SU-DHL-6 (cell line): ENCODE data around the gene MYO10.

Experiments
- H2AFZ ChIP-seq: fragments of 200-600 bp; sonication (generic); 2 replicates; pipeline ENCODE4 v1.6.1; 2014; ENCODE audit warnings: low read depth, mild to moderate bottlenecking, moderate library complexity, mixed read lengths, antibody characterized with exemption, low read length; ENCODE audit not compliant: severe bottlenecking
- H3F3A ChIP-seq: fragments of 200-600 bp; shearing (Covaris generic); 2 replicates; pipeline ENCODE4 v1.6.0; 2016; ENCODE audit warnings: antibody characterized with exemption, mild to moderate bottlenecking; ENCODE audit not compliant: insufficient read depth
- H3K27ac ChIP-seq: fragments of 200-600 bp; sonication (generic); 2 replicates; pipeline ENCODE4 v1.5.1; 2016; ENCODE audit warnings: low read depth, mild to moderate bottlenecking, low read length, moderate library complexity, mixed read lengths
- H3K27me3 ChIP-seq: fragments of 200-600 bp; sonication (generic), shearing (Covaris generic); 2 replicates; pipeline ENCODE4 v1.6.0; 2014; ENCODE audit warnings: mild to moderate bottlenecking, low read length
- H3K36me3 ChIP-seq: fragments of 200-600 bp; sonication (generic); 2 replicates; pipeline ENCODE4 v1.6.1; 2014; ENCODE audit warnings: mild to moderate bottlenecking, low read length, mixed read lengths
- H3K4me2 ChIP-seq: fragments of 300-600, 200-600 bp; shearing (Covaris generic), sonication (generic); 2 replicates; pipeline ENCODE4 v1.6.0; 2014; ENCODE audit warnings: low read length, low read depth, mild to moderate bottlenecking; ENCODE audit not compliant: poor library complexity, severe bottlenecking
- H3K4me3 ChIP-seq: fragments of 200-600 bp; sonication (generic); 2 replicates; pipeline ENCODE4 v1.5.1; 2014; ENCODE audit warnings: antibody characterized with exemption, low read length, mild to moderate bottlenecking, mixed read lengths; ENCODE audit not compliant: insufficient read depth, poor library complexity, severe bottlenecking
- H3K79me2 ChIP-seq: fragments of 200-600 bp; sonication (generic); 2 replicates; pipeline ENCODE4 v1.6.1; 2014; ENCODE audit warnings: mild to moderate bottlenecking, low read length, moderate library complexity; ENCODE audit not compliant: insufficient read depth
- H3K9ac ChIP-seq: fragments of 200-600 bp; sonication (generic); 2 replicates; pipeline ENCODE4 v1.7.0; 2014; ENCODE audit warnings: mild to moderate bottlenecking, low read length
- H3K9me2 ChIP-seq: fragments of 200-600 bp; sonication (generic); replicated peaks from 2 replicates; pipeline ENCODE4 v1.6.1; 2014; ENCODE audit warnings: low read length; ENCODE audit not compliant: insufficient read depth
- H3K9me3 ChIP-seq: fragments of 200-600 bp; sonication (generic); 2 replicates; pipeline ENCODE4 v1.6.1; 2014; ENCODE audit warnings: low read length, mixed read lengths; ENCODE audit not compliant: insufficient read depth
- H4K20me1 ChIP-seq: fragments of 200-600 bp; sonication (generic); 2 replicates; pipeline ENCODE4 v1.6.1; 2014; ENCODE audit warnings: low read depth, mild to moderate bottlenecking, antibody characterized with exemption, low read length, moderate library complexity, mixed read lengths
- EZH2phosphoT487 ChIP-seq: fragments of 200-600 bp; sonication (generic), shearing (Covaris generic); conservative IDR thresholded peaks from 2 replicates; pipeline ENCODE4 v1.6.1; 2018; ENCODE audit warnings: mild to moderate bottlenecking, antibody characterized with exemption, low read length, moderate library complexity, mixed read lengths
- TF ChIP-seq, protein P1 (sequence below): fragments of 200-600 bp; sonication (generic); IDR thresholded peaks from one replicate; pipeline ENCODE4 v1.5.1; 2017; ENCODE audit warnings: antibody characterized with exemption, mild to moderate bottlenecking, low read length, moderate library complexity; ENCODE audit not compliant: insufficient read depth, poor library complexity, severe bottlenecking

MYO10 gene

GRCh38 chr5:16849181-16849580, 86.9 kb downstream of the MYO10 start:
- H3K4me2 ChIP-seq = no peak overlapping the region
- no peak overlapping the region for H3K4me3 ChIP-seq
- H3K9me3 ChIP-seq = no peaks in the 10 kb centered on the region
- no peaks in the 10 kb centered on the region for H4K20me1 ChIP-seq
- H3K9me2 ChIP-seq = no peaks in the 10 kb centered on the region
- H3K27me3 ChIP-seq = no peaks in the 10 kb centered on the region
- no peak overlapping the region for H2AFZ ChIP-seq
- no peaks in the 10 kb centered on the region for H3K36me3 ChIP-seq
- no peaks in the 10 kb centered on the region for H3F3A ChIP-seq
- TF ChIP-seq, protein P1, sequence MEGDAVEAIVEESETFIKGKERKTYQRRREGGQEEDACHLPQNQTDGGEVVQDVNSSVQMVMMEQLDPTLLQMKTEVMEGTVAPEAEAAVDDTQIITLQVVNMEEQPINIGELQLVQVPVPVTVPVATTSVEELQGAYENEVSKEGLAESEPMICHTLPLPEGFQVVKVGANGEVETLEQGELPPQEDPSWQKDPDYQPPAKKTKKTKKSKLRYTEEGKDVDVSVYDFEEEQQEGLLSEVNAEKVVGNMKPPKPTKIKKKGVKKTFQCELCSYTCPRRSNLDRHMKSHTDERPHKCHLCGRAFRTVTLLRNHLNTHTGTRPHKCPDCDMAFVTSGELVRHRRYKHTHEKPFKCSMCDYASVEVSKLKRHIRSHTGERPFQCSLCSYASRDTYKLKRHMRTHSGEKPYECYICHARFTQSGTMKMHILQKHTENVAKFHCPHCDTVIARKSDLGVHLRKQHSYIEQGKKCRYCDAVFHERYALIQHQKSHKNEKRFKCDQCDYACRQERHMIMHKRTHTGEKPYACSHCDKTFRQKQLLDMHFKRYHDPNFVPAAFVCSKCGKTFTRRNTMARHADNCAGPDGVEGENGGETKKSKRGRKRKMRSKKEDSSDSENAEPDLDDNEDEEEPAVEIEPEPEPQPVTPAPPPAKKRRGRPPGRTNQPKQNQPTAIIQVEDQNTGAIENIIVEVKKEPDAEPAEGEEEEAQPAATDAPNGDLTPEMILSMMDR = no peak
- no peak for TF ChIP-seq EZH2phosphoT487
- no peaks in the 10 kb centered on the region for H3K79me2 ChIP-seq
- H3K27ac ChIP-seq = no peak overlapping the region
- H3K9ac ChIP-seq = no peak overlapping the region

DNA sequence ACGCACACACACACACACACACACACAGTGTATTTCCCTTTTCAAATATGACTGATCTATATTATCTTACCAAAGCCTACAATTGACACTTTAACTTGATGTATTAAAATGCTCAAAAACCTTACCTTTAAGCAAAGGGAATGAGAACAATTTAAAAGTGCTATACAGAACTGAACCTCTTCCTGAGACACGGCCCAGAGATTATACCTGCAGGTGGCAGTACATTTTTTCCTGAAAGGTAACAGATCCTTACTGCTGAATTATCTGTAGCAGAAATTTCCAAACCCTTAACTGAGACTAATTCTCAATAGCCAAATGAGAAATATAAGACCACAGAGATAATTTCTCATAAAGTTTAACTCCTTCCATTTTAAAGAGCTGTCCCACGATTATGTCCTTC, 91.1 kb downstream of the MYO10 start:
- no peak overlapping the region for H3K4me2 ChIP-seq
- H3K27ac ChIP-seq = no peak overlapping the region
- H3K36me3 ChIP-seq = no peaks in the 10 kb centered on the region
- no peak overlapping the region for H2AFZ ChIP-seq
- H3K4me3 ChIP-seq = no peak overlapping the region
- no peaks in the 10 kb centered on the region for H3K27me3 ChIP-seq
- no peaks in the 10 kb centered on the region for H4K20me1 ChIP-seq
- TF ChIP-seq, protein P1 = no peak
- TF ChIP-seq EZH2phosphoT487 = no peak
- no peaks in the 10 kb centered on the region for H3K9me2 ChIP-seq
- H3K9ac ChIP-seq = no peak overlapping the region
- H3K79me2 ChIP-seq = no peaks in the 10 kb centered on the region
- no peaks in the 10 kb centered on the region for H3F3A ChIP-seq
- no peaks in the 10 kb centered on the region for H3K9me3 ChIP-seq

GRCh38 chr5:16842896-16843295, 93.2 kb downstream of the MYO10 start:
- H2AFZ ChIP-seq = no peak overlapping the region
- H3F3A ChIP-seq = no peaks in the 10 kb centered on the region
- no peaks in the 10 kb centered on the region for H3K36me3 ChIP-seq
- no peak overlapping the region for H3K4me3 ChIP-seq
- H3K9me3 ChIP-seq = no peaks in the 10 kb centered on the region
- H3K9ac ChIP-seq = no peak overlapping the region
- no peaks in the 10 kb centered on the region for H3K27me3 ChIP-seq
- TF ChIP-seq, protein P1 = no peak
- no peak for TF ChIP-seq EZH2phosphoT487
- no peaks in the 10 kb centered on the region for H4K20me1 ChIP-seq
- H3K27ac ChIP-seq = no peak overlapping the region
- no peaks in the 10 kb centered on the region for H3K79me2 ChIP-seq
- no peak overlapping the region for H3K4me2 ChIP-seq
- no peaks in the 10 kb centered on the region for H3K9me2 ChIP-seq

- Histone ChIP-seq H3K4me3 (no peak overlapping the region), H3K9me3 (no peaks in the 10 kb centered on the region), H2AFZ (no peak overlapping the region), H3K36me3 (no peaks in the 10 kb centered on the region), H3K79me2 (no peaks in the 10 kb centered on the region), H3K4me2 (no peak overlapping the region), H3K9me2 (no peaks in the 10 kb centered on the region), H3K9ac (no peak overlapping the region), H3K27ac (no peak overlapping the region), H3F3A (no peaks in the 10 kb centered on the region), H4K20me1 (no peaks in the 10 kb centered on the region), H3K27me3 (no peaks in the 10 kb centered on the region)
- TF ChIP-seq EZH2phosphoT487 = no peak
- TF ChIP-seq, protein P1 = no peak
Measured at GRCh38 chr5:16841416-16841815, 94.7 kb downstream of the MYO10 start.
